CD4-positive, alpha-beta T cell (primary cell): ENCODE data around the gene PPT1. TPM values are rescaled to one million over a fixed set of nuclear protein-coding genes. Genes with fewer than 3 reads are reported as not detected.

Experiments used
- ATAC-seq: fragments of 200-7000 bp; cut with Tn5 transposase; one replicate; pipeline ENCODE4 v1.10.0; 2022; ENCODE audit warnings: mild to moderate bottlenecking; ENCODE audit not compliant: poor library complexity
- CTCF ChIA-PET: fragments of 350-600 bp; sonication (Branson Sonifier 250); formaldehyde crosslinking; loops from one replicate; lab custom pipeline; 2021; ENCODE audit warnings: antibody characterized with exemption, inconsistent platforms; lab: Charles Lee
- POLR2A ChIA-PET: fragments of 350-600 bp; sonication (Branson Sonifier 250); formaldehyde crosslinking; loops from one replicate; lab custom pipeline; 2021; ENCODE audit warnings: antibody characterized with exemption, inconsistent platforms; lab: Charles Lee
- DNase-seq, 14 experiments: peaks; one replicate each; pipeline ENCODE4 v3.0.0-alpha.2; 2013 to 2020; ENCODE audit warnings: mixed read lengths in 2 of 14
- H3K27ac ChIP-seq, 2 donors: one replicate each; pipeline versions ENCODE4 v1.5.1 to v1.7.0; 2013; ENCODE audit warnings: low read length in 2 of 2, low read depth in 1 of 2, mild to moderate bottlenecking in 1 of 2
- H3K27me3 ChIP-seq, 2 experiments: 1 replicate in 1 of 2; 2 replicates in 1 of 2; pipeline versions ENCODE4 v1.6.1 to v1.7.0; 2013; ENCODE audit warnings: low read length in 2 of 2, control low read depth in 1 of 2, mild to moderate bottlenecking in 1 of 2, moderate library complexity in 1 of 2; ENCODE audit not compliant: insufficient read depth in 2 of 2, control insufficient read depth in 1 of 2
- H3K36me3 ChIP-seq: one replicate; pipeline ENCODE4 v1.6.1; 2013; ENCODE audit warnings: low read length, control low read depth; ENCODE audit not compliant: insufficient read depth
- H3K4me1 ChIP-seq: one replicate; pipeline ENCODE4 v1.6.1; 2013; ENCODE audit warnings: low read length, control low read depth; ENCODE audit not compliant: insufficient read depth
- H3K4me3 ChIP-seq: one replicate; pipeline ENCODE4 v1.5.1; 2013; ENCODE audit warnings: mild to moderate bottlenecking, low read length, moderate library complexity
- H3K9me3 ChIP-seq, 2 experiments: 1 replicate in 1 of 2; 2 replicates in 1 of 2; pipeline versions ENCODE4 v1.6.1 to v1.7.0; 2013; ENCODE audit warnings: low read length in 2 of 2, mild to moderate bottlenecking in 2 of 2, control low read depth in 1 of 2, moderate library complexity in 1 of 2; ENCODE audit not compliant: control insufficient read depth in 1 of 2, insufficient read depth in 1 of 2
- H3K27ac Mint-ChIP-seq: one replicate; pipeline ENCODE4 v1.8.0; 2020; ENCODE audit warnings: mixed read lengths
- H3K27me3 Mint-ChIP-seq: one replicate; pipeline ENCODE4 v1.8.0; 2021; ENCODE audit warnings: mixed read lengths
- H3K36me3 Mint-ChIP-seq: one replicate; pipeline ENCODE4 v1.8.0; 2021; ENCODE audit warnings: low read depth, mixed read lengths
- H3K4me1 Mint-ChIP-seq: one replicate; pipeline ENCODE4 v1.8.0; 2021; ENCODE audit warnings: low read depth, mixed read lengths
- H3K4me3 Mint-ChIP-seq: one replicate; pipeline ENCODE4 v1.8.0; 2020; ENCODE audit warnings: mild to moderate bottlenecking, mixed read lengths
- H3K9me3 Mint-ChIP-seq: one replicate; pipeline ENCODE4 v1.8.0; 2020; ENCODE audit warnings: mixed read lengths
- intact Hi-C, 2 experiments: fragments of 100-400 bp; cut with DNase I in 1 of 2; cut with micrococcal nuclease in 1 of 2; formaldehyde crosslinking; loops; one replicate each; pipeline versions ENCODE4 v1.15.1 to v1.9.0; 2023 to 2025; cut with DNase I, micrococcal nuclease
- total RNA-seq, 174 experiments: library from RNA in 2 of 174; stranded (reverse) in 2 of 174; gene quantifications; one replicate each; pipeline ENCODE4 v1.2.3 and lab custom pipeline; 2021 to 2026
- TF ChIP-seq, protein P1 (sequence below): fragments of 200-600 bp; IDR thresholded peaks from one replicate; pipeline ENCODE4 v1.8.0; 2022; ENCODE audit warnings: antibody characterized with exemption, mild to moderate bottlenecking

PPT1 gene
- total RNA-seq, 2 experiments from 2014 or later, result 31.9 to 34.5 TPM

DNA sequence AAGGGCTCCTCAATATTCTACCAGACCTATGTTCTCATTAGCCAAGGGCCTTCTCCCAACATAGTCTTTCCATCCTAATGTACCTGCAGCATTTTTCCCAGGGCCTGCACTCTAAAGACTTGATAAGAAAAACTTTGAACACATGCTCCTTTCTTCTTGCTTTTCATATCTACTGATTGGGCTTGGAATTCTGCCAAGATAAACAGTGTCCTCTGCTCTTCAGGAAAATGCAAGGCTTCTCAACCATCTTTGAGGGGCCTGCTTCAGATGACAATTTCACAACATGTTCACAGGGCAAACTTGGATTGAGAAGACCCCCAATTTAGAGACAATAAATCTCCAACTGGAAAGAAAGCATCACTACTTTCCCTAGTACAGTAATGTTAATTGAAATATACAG is 25.8 kb upstream of the PPT1 start:
- H3K9me3 ChIP-seq, result no peaks in the 10 kb centered on the region
- Mint-ChIP-seq H3K27ac (no peak overlapping the region), H3K9me3 (no peaks in the 10 kb centered on the region), H3K27me3 (peaks cover 3% of the 10 kb centered on the region), H3K36me3 (no peaks in the 10 kb centered on the region), H3K4me3 (no peak overlapping the region), H3K4me1 (no peaks in the 10 kb centered on the region)
- TF ChIP-seq, protein P1, sequence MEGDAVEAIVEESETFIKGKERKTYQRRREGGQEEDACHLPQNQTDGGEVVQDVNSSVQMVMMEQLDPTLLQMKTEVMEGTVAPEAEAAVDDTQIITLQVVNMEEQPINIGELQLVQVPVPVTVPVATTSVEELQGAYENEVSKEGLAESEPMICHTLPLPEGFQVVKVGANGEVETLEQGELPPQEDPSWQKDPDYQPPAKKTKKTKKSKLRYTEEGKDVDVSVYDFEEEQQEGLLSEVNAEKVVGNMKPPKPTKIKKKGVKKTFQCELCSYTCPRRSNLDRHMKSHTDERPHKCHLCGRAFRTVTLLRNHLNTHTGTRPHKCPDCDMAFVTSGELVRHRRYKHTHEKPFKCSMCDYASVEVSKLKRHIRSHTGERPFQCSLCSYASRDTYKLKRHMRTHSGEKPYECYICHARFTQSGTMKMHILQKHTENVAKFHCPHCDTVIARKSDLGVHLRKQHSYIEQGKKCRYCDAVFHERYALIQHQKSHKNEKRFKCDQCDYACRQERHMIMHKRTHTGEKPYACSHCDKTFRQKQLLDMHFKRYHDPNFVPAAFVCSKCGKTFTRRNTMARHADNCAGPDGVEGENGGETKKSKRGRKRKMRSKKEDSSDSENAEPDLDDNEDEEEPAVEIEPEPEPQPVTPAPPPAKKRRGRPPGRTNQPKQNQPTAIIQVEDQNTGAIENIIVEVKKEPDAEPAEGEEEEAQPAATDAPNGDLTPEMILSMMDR, result no peak
- H3K27ac ChIP-seq, result no peak overlapping the region
- H3K4me1 ChIP-seq, result no peaks in the 10 kb centered on the region
- DNase-seq (no peak), ATAC-seq (no peak)
- no peaks in the 10 kb centered on the region for H3K36me3 ChIP-seq
- intact Hi-C loops, result no loop called here
- CTCF ChIA-PET, result no interaction called here
- POLR2A ChIA-PET, result no interaction called here
- H3K27me3 ChIP-seq, result no peaks in the 10 kb centered on the region
- no peak overlapping the region for H3K4me3 ChIP-seq

DNA sequence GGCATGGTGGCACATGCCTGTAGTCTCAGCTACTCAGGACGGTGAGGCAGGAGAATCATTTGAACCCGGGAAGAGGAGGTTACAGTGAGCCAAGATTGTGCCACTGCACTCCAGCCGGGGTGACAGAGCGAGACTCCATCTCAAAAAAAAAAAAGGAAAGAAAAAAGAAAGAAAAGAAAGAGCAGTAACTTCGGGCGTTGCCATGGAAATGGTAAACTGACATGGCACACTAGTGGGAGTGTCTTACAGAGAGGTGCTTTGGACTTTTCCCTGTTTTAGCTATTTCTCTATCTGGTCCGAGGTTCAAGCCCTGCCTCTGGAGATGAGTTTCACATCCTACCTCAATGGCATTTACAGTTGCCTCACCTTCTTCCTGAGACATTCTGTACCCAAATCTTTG is 23.1 kb upstream of the PPT1 start:
- POLR2A ChIA-PET, result no interaction called here
- no peak overlapping the region for H3K27ac Mint-ChIP-seq

DNA sequence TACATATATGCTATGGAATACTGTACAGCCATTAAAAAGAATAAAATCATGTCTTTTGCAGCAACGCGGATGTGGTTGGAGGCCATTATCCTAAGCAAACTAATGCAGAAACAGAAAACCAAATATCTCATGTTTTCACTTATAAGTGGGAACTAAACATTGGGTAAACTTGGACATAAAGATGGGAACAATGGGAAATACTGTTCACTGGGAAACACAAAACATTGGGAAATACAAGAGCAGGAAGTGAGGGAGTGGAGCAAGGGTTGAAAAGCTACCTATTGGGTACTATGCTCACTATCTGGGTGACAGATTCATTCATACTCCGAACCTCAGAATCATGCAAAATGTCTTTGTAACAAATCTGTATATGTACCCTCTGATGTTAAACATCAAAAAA is 17.3 kb upstream of the PPT1 start:
- Histone ChIP-seq H3K27me3 (peaks cover 0 to 6% of the 10 kb centered on the region in 2 experiments), H3K4me1 (no peaks in the 10 kb centered on the region), H3K36me3 (no peaks in the 10 kb centered on the region), H3K4me3 (no peak overlapping the region), H3K9me3 (peaks cover 16 to 19% of the 10 kb centered on the region in 2 experiments), H3K27ac (no peak overlapping the region)
- Mint-ChIP-seq H3K4me1 (no peaks in the 10 kb centered on the region), H3K9me3 (peaks cover 8% of the 10 kb centered on the region), H3K27me3 (peaks cover 39% of the 10 kb centered on the region), H3K4me3 (no peak overlapping the region), H3K27ac (no peak overlapping the region), H3K36me3 (peaks cover 5% of the 10 kb centered on the region)
- ATAC-seq (no peak), DNase-seq (no peak)
- TF ChIP-seq, protein P1, result no peak
- POLR2A ChIA-PET, result no interaction called here
- CTCF ChIA-PET, result no interaction called here
- intact Hi-C loops, result no loop called here

More for the DNA sequence above, 23.1 kb upstream of the PPT1 start:
- ATAC-seq, result no peak
- TF ChIP-seq, protein P1, result no peak
- no peak overlapping the region for H3K4me3 ChIP-seq
- H3K4me1 ChIP-seq, result no peaks in the 10 kb centered on the region
- H3K27me3 Mint-ChIP-seq, result peaks cover 8% of the 10 kb centered on the region
- H3K36me3 ChIP-seq, result no peaks in the 10 kb centered on the region
- H3K36me3 Mint-ChIP-seq, result no peaks in the 10 kb centered on the region
- H3K9me3 ChIP-seq, result no peaks in the 10 kb centered on the region
- H3K4me1 Mint-ChIP-seq, result no peaks in the 10 kb centered on the region
- intact Hi-C loops, result no loop called here
- no peak overlapping the region for H3K4me3 Mint-ChIP-seq
- no peak overlapping the region for H3K27ac ChIP-seq
- no peaks in the 10 kb centered on the region for H3K9me3 Mint-ChIP-seq
- CTCF ChIA-PET, result no interaction called here
- no peaks in the 10 kb centered on the region for H3K27me3 ChIP-seq
- no peak for DNase-seq
